Gastrocnemius medialis (tissue), 4 donors: ENCODE results near the gene CDKL4. TPM values are rescaled to one million over a fixed set of nuclear protein-coding genes. Genes with fewer than 3 reads are reported as not detected.

Source experiments
- ATAC-seq, 2 donors: fragments of 150-250 bp; one replicate each; pipeline ENCODE4 v1.9.1; 2016
- DNase-seq, 2 donors: peaks; one replicate each; pipeline ENCODE4 v3.0.0-alpha.2; 2019
- H3K27ac ChIP-seq, 4 donors: fragments of 200-600 bp; sonication (generic); 1 replicate in 1 of 4; 2 replicates in 3 of 4; pipeline ENCODE4 v1.5.1; 2016 to 2018; ENCODE audit warnings: mild to moderate bottlenecking in 2 of 4, moderate library complexity in 1 of 4
- H3K27me3 ChIP-seq, 3 donors: fragments of 200-600 bp; sonication (generic) in 2 of 3; 1 replicate in 1 of 3; 2 replicates in 2 of 3; pipeline versions ENCODE4 v1.5.1 to v1.6.0; 2016 to 2019; ENCODE audit warnings: mild to moderate bottlenecking in 1 of 3, moderate library complexity in 1 of 3
- H3K36me3 ChIP-seq, 2 donors: fragments of 200-600 bp; sonication (generic) in 1 of 2; one replicate each; pipeline ENCODE4 v1.5.1; 2017 to 2018
- H3K4me1 ChIP-seq, 2 donors: fragments of 200-600 bp; sonication (generic) in 1 of 2; one replicate each; pipeline ENCODE4 v1.5.1; 2016 to 2017; ENCODE audit warnings: mild to moderate bottlenecking in 2 of 2
- H3K4me3 ChIP-seq, 4 donors: fragments of 200-600 bp; sonication (generic) in 3 of 4; 1 replicate in 1 of 4; 2 replicates in 3 of 4; pipeline ENCODE4 v1.5.1; 2016 to 2019; ENCODE audit warnings: mild to moderate bottlenecking in 2 of 4
- H3K9me3 ChIP-seq, 3 donors: fragments of 200-600 bp; sonication (generic) in 2 of 3; 1 replicate in 1 of 3; 2 replicates in 2 of 3; pipeline ENCODE4 v1.5.1; 2016 to 2019
- POLR2A ChIP-seq, 2 donors: fragments of 450-650 bp; IDR thresholded peaks; one replicate each; pipeline ENCODE4 v1.6.1; 2017; ENCODE audit warnings: antibody characterized with exemption in 2 of 2, mild to moderate bottlenecking in 2 of 2, moderate library complexity in 2 of 2
- in situ Hi-C, 4 donors: fragments of 200-750 bp; cut with MboI; loops; one replicate each; pipeline versions ENCODE4 v1.15.0 to v1.8.0; 2017; ENCODE audit warnings: low sequenced_read_pairs in 4 of 4
- intact Hi-C: fragments of 100-400 bp; cut with DNase I; formaldehyde crosslinking; loops from one replicate; pipeline ENCODE4 v1.15.1; 2023; ENCODE audit warnings: low total_unique reads
- total RNA-seq, 4 donors: library from RNA; depleted of rRNA; stranded (reverse); fragments of >200 nt; gene quantifications; one replicate each; pipeline versions ENCODE4 v1.1.0 to v1.2.3, GENCODE V29; 2016
- TF ChIP-seq, protein P1 (sequence below), 5 experiments: fragments of 450-650 bp in 3 of 5; fragments of 200-600 bp in 2 of 5; sonication (generic) in 2 of 5; IDR thresholded peaks in 4 of 5; conservative IDR thresholded peaks in 1 of 5; 1 replicate in 4 of 5; 2 replicates in 1 of 5; pipeline ENCODE4 v1.5.1; 2016 to 2019; ENCODE audit warnings: antibody characterized with exemption in 5 of 5, mild to moderate bottlenecking in 3 of 5, moderate library complexity in 3 of 5

CDKL4 gene
- total RNA-seq, 4 donors from 2014 or later, result 0.36 to 1.1 TPM; not detected in 2

DNA sequence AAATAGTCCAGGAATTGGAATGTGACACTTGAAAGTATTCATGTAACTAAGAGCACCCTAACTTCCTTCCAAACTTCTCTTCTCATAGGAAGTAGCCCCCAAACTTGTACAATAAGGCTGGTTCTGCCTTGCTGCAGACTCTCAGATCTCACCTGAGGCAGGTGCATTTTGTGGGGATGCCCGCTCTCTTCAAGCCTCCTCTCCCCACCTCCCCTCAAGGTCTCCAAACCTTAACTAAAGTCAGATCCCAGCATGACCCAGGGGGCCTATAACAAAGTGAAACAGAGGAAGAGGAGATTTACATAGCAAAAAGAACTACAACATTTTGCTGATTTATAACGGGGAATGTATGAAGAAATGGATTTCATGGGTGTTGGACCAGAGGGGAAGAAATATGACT lies 23.6 kb downstream of the CDKL4 start:
- in situ Hi-C loops, result loop anchor here in 1 of 4 donors (10.0 kb wide), 1 partner anchor 155 kb away; no protein-coding TSS in a partner anchor
- ATAC-seq, result no peak

DNA sequence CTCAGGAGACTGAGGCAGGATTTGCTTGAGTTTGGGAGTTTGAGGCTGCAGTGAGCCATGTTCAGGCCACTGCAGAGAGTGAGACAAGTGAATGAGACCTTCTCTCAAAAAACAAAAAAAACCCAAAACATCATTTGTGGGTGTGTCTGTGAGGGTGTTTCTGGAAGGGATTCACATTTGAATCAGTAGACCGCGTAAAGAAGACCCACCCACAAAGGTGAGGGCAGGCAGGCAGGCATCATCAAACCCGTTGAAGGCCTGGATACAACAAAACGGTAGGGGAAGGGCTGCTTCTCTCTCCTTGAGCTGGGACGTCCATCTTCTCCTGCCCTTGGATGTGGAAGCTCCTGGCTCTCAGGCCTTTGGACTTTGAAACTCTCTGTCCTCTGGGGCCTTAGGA lies 25.4 kb downstream of the CDKL4 start:
- no peaks in the 10 kb centered on the region for H3K9me3 ChIP-seq
- H3K4me3 ChIP-seq, result no peak overlapping the region
- no peak overlapping the region for H3K27ac ChIP-seq
- TF ChIP-seq POLR2A (IDR thresholded peaks at IDR 0.05), result no peak
- TF ChIP-seq, protein P1, sequence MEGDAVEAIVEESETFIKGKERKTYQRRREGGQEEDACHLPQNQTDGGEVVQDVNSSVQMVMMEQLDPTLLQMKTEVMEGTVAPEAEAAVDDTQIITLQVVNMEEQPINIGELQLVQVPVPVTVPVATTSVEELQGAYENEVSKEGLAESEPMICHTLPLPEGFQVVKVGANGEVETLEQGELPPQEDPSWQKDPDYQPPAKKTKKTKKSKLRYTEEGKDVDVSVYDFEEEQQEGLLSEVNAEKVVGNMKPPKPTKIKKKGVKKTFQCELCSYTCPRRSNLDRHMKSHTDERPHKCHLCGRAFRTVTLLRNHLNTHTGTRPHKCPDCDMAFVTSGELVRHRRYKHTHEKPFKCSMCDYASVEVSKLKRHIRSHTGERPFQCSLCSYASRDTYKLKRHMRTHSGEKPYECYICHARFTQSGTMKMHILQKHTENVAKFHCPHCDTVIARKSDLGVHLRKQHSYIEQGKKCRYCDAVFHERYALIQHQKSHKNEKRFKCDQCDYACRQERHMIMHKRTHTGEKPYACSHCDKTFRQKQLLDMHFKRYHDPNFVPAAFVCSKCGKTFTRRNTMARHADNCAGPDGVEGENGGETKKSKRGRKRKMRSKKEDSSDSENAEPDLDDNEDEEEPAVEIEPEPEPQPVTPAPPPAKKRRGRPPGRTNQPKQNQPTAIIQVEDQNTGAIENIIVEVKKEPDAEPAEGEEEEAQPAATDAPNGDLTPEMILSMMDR (IDR thresholded peaks at IDR 0.05 in 4 of 5, conservative IDR thresholded peaks at IDR 0.05 in 1 of 5), result no peak
- no peaks in the 10 kb centered on the region for H3K4me1 ChIP-seq
- in situ Hi-C loops (no loop called here), intact Hi-C loops (no loop called here)
- DNase-seq (no peak), ATAC-seq (no peak)
- no peaks in the 10 kb centered on the region for H3K27me3 ChIP-seq
- H3K36me3 ChIP-seq, result no peaks in the 10 kb centered on the region

More for the DNA sequence above, 23.6 kb downstream of the CDKL4 start:
- no peaks in the 10 kb centered on the region for H3K9me3 ChIP-seq
- intact Hi-C loops, result no loop called here
- H3K4me1 ChIP-seq, result no peaks in the 10 kb centered on the region
- no peak for DNase-seq
- H3K27ac ChIP-seq, result no peak overlapping the region
- H3K36me3 ChIP-seq, result no peaks in the 10 kb centered on the region
- no peak overlapping the region for H3K4me3 ChIP-seq
- TF ChIP-seq, protein P1 (IDR thresholded peaks at IDR 0.05 in 4 of 5, conservative IDR thresholded peaks at IDR 0.05 in 1 of 5), result no peak
- TF ChIP-seq POLR2A (IDR thresholded peaks at IDR 0.05), result no peak
- H3K27me3 ChIP-seq, result no peaks in the 10 kb centered on the region

DNA sequence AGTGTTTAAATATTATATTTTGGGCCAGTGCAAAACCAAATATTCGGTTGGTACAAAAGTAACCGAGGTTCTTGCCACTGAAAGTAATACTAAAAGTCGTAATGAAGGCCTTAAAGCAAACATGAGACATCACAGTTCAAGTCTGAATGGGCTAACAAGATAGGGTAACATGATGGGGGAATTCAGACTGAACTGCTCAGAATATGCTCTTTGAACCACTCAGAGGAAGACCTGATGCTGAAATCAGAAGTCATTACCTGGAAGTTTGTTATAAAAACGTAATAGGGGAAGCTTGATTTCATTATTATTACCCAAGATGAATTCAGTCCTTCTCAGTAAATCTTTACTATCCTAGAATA lies 26.6 kb downstream of the CDKL4 start:
- H3K9me3 ChIP-seq, result no peaks in the 10 kb centered on the region
- ATAC-seq (no peak), DNase-seq (no peak)
- no peak overlapping the region for H3K27ac ChIP-seq
- H3K4me3 ChIP-seq, result no peak overlapping the region
- H3K27me3 ChIP-seq, result no peaks in the 10 kb centered on the region
- intact Hi-C loops, result no loop called here
- no peaks in the 10 kb centered on the region for H3K36me3 ChIP-seq
- TF ChIP-seq POLR2A (IDR thresholded peaks at IDR 0.05), result no peak
- TF ChIP-seq, protein P1 (IDR thresholded peaks at IDR 0.05 in 4 of 5, conservative IDR thresholded peaks at IDR 0.05 in 1 of 5), result no peak
- H3K4me1 ChIP-seq, result no peaks in the 10 kb centered on the region
- in situ Hi-C loops, result no loop called here

DNA sequence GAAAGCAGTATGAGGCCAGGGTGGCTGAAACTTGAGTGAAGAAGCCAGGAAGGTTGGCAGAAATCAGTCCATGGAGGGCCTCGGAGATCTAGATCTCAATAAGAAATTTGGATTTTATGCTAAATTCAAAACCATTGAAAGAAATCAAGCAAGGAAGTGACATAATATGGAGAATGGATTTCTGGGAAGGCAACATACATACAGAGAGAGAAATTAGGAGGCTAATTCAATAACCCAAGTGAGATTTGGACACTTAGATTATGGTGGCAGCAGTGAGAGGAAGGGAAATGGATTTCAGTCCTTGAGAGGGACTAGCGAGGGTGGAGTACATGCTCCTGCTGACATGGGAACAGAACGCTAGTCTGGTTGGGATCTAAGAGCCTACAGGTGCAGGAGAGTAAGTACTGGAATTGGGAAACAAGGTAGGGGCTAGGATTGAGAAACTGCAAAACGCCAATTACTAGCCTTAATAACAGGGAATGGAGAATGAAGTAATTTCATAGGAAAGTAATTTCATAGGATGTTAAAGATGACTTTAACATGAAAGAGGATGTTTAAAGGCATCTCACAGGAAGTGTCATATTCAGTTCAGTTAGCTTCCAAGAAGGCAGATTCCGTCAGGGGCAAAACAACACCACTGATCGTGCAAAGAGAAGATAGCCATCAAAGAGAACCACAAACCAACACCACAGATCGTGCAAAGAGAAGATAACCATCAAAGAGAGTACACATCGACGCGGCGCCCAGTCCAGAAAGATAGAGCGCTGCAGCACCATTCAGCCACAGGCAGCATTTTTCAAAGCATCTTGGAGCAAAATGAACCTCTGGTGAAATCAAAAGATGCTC lies 27.2 kb downstream of the CDKL4 start:
- TF ChIP-seq, protein P1 (IDR thresholded peaks at IDR 0.05 in 4 of 5, conservative IDR thresholded peaks at IDR 0.05 in 1 of 5), result no peak
- no peak for TF ChIP-seq POLR2A (IDR thresholded peaks at IDR 0.05)
- ATAC-seq, result no peak
- no peaks in the 10 kb centered on the region for H3K4me1 ChIP-seq
- no peaks in the 10 kb centered on the region for H3K27me3 ChIP-seq
- no peak for DNase-seq
- no peaks in the 10 kb centered on the region for H3K9me3 ChIP-seq
- no peak overlapping the region for H3K4me3 ChIP-seq
- no peaks in the 10 kb centered on the region for H3K36me3 ChIP-seq
- intact Hi-C loops, result no loop called here
- in situ Hi-C loops, result no loop called here
- no peak overlapping the region for H3K27ac ChIP-seq
